B cell (primary cell): ENCODE measurements around the gene DCUN1D2.

Experiments
- EZH2 ChIP-seq: IDR thresholded peaks from 2 replicates; pipeline ENCODE4 v1.6.1; 2012; ENCODE audit warnings: borderline replicate concordance, low read depth, mild to moderate bottlenecking, moderate library complexity, low read length; ENCODE audit not compliant: insufficient read depth, poor library complexity, severe bottlenecking
- TF ChIP-seq, protein P1 (sequence below): fragments of 200-600 bp; IDR thresholded peaks from one replicate; pipeline ENCODE4 v1.8.0; 2022; ENCODE audit warnings: antibody characterized with exemption, mild to moderate bottlenecking

DNA sequence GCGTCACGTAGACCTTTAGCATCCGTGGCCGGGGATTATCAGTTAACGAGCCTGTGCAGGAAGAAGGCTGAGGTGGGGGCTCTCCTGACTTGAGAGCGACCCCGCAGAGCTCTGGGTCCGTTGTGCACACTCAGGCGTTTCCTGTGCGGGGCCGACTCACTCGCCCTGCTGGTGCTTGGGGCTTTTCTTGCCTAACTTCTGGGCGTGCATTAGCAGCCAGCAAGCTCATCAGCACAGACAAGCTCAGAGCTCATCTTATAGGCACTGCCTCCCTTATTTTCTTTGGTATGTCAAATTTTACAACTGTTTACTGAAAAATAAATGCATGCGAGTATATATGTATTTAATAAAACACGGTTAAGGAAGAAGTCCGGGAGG, 60.9 kb downstream of the DCUN1D2 start:
- TF ChIP-seq, protein P1, sequence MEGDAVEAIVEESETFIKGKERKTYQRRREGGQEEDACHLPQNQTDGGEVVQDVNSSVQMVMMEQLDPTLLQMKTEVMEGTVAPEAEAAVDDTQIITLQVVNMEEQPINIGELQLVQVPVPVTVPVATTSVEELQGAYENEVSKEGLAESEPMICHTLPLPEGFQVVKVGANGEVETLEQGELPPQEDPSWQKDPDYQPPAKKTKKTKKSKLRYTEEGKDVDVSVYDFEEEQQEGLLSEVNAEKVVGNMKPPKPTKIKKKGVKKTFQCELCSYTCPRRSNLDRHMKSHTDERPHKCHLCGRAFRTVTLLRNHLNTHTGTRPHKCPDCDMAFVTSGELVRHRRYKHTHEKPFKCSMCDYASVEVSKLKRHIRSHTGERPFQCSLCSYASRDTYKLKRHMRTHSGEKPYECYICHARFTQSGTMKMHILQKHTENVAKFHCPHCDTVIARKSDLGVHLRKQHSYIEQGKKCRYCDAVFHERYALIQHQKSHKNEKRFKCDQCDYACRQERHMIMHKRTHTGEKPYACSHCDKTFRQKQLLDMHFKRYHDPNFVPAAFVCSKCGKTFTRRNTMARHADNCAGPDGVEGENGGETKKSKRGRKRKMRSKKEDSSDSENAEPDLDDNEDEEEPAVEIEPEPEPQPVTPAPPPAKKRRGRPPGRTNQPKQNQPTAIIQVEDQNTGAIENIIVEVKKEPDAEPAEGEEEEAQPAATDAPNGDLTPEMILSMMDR: no peak
- no peak for TF ChIP-seq EZH2
